Astrocyte of the hippocampus (primary cell): Measurements from ENCODE around the gene CUL4A.

ENCODE experiments used
- DNase-seq: peaks from one replicate; pipeline ENCODE4 v3.0.0; 2011; ENCODE audit warnings: low read depth, low spot score

Gene CUL4A

GRCh38 chr13:113207890-113208420 is 1.5 kb upstream of the CUL4A start:
- peak; percentile 71 for DNase-seq

GRCh38 chr13:113208421-113209335 is 735 bp upstream of the CUL4A start, which contains the start of gene PCID2:
PCID2 (minus strand) TSS chr13:113208669; CDS start chr13:113208634, 35 bp downstream.
- DNase-seq = peak; percentile 97

GRCh38 chr13:113209759-113210421 is 477 bp downstream of the CUL4A start:
- peak; percentile 66 for DNase-seq

GRCh38 chr13:113210833-113211232 is 1.4 kb downstream of the CUL4A start:
- no peak for DNase-seq

- DNase-seq = peak; percentile 10
Observed at GRCh38 chr13:113211774-113212173, 2.4 kb downstream of the CUL4A start.

- DNase-seq = peak; percentile 87
Observed at GRCh38 chr13:113216254-113217048, 7.0 kb downstream of the CUL4A start.

GRCh38 chr13:113218586-113218985 is 9.2 kb downstream of the CUL4A start:
- DNase-seq = no peak

- no peak for DNase-seq
Observed at GRCh38 chr13:113219256-113219940, 10.0 kb downstream of the CUL4A start.

GRCh38 chr13:113220141-113220598 is 10.8 kb downstream of the CUL4A start:
- DNase-seq = no peak

GRCh38 chr13:113220877-113221276 is 11.5 kb downstream of the CUL4A start:
- peak; percentile 28 for DNase-seq

- no peak for DNase-seq
Observed at GRCh38 chr13:113223070-113223469, 13.7 kb downstream of the CUL4A start.

GRCh38 chr13:113224486-113224885 is 15.1 kb downstream of the CUL4A start:
- peak; percentile 21 for DNase-seq

- no peak for DNase-seq
Observed at GRCh38 chr13:113225515-113225914, 16.1 kb downstream of the CUL4A start.

GRCh38 chr13:113226873-113227450 is 17.5 kb downstream of the CUL4A start:
- DNase-seq = no peak

- DNase-seq = no peak
Observed at GRCh38 chr13:113229161-113229560, 19.7 kb downstream of the CUL4A start.

GRCh38 chr13:113229791-113230190 is 20.4 kb downstream of the CUL4A start:
- no peak for DNase-seq

GRCh38 chr13:113231306-113232207 is 22.1 kb downstream of the CUL4A start:
- no peak for DNase-seq

GRCh38 chr13:113232208-113233003 is 23.0 kb downstream of the CUL4A start:
- no peak for DNase-seq

- DNase-seq = no peak
Observed at GRCh38 chr13:113233101-113233500, 23.7 kb downstream of the CUL4A start.
